HG02798 (cell line): ENCODE results near the gene OSM.

Experiments used
- ATAC-seq: cut with Tn5 transposase; IDR thresholded peaks from one replicate; pipeline ENCODE4 v1.9.1; 2021; ENCODE audit warnings: mild to moderate bottlenecking; ENCODE audit not compliant: unreplicated experiment, poor library complexity

Gene OSM

GRCh38 chr22:30214703-30215407 is 51.8 kb downstream of the OSM start:
- ATAC-seq, result no peak

GRCh38 chr22:30212996-30213441 is 53.6 kb downstream of the OSM start:
- no peak for ATAC-seq
